Heart left ventricle (tissue), 16 donors: ENCODE results near the gene SLC40A1. TPM values are rescaled to one million over a fixed set of nuclear protein-coding genes. Genes with fewer than 3 reads are reported as not detected.

Experiments
- ATAC-seq, 4 donors: fragments of 200-7000 bp; cut with Tn5 transposase; one replicate each; pipeline ENCODE4 v1.9.1; 2020 to 2022; ENCODE audit warnings: moderate library complexity in 4 of 4, mild to moderate bottlenecking in 3 of 4, moderate number of reproducible peaks in 1 of 4
- DNase-seq, 5 donors: peaks; one replicate each; pipeline ENCODE4 v3.0.0-alpha.2; 2020
- H3K27ac ChIP-seq, 12 donors: fragments of 200-600 bp; sonication (generic) in 4 of 12; one replicate each; pipeline versions ENCODE4 v1.5.0 to v1.8.0; 2016 to 2022; ENCODE audit warnings: mild to moderate bottlenecking in 2 of 12
- H3K27me3 ChIP-seq, 9 donors: fragments of 200-600 bp; sonication (generic) in 2 of 9; one replicate each; pipeline versions ENCODE4 v1.5.1 to v1.8.0; 2016 to 2022; ENCODE audit warnings: mild to moderate bottlenecking in 3 of 9
- H3K36me3 ChIP-seq, 9 donors: fragments of 200-600 bp; sonication (generic) in 2 of 9; one replicate each; pipeline versions ENCODE4 v1.5.0 to v1.8.0; 2018 to 2022; ENCODE audit warnings: mild to moderate bottlenecking in 2 of 9
- H3K4me1 ChIP-seq, 12 donors: fragments of 200-600 bp; sonication (generic) in 4 of 12; one replicate each; pipeline versions ENCODE4 v1.5.0 to v1.8.0; 2016 to 2022; ENCODE audit warnings: mild to moderate bottlenecking in 3 of 12
- H3K4me3 ChIP-seq, 12 donors: fragments of 200-600 bp; sonication (generic) in 4 of 12; one replicate each; pipeline versions ENCODE4 v1.5.0 to v1.8.0; 2017 to 2022; ENCODE audit warnings: mild to moderate bottlenecking in 9 of 12, moderate library complexity in 4 of 12
- H3K9me3 ChIP-seq, 12 donors: fragments of 200-600 bp; sonication (generic) in 4 of 12; one replicate each; pipeline versions ENCODE4 v1.5.0 to v1.8.0; 2016 to 2022; ENCODE audit warnings: mild to moderate bottlenecking in 1 of 12
- POLR2A ChIP-seq, 2 donors: fragments of 450-650 bp; IDR thresholded peaks; one replicate each; pipeline ENCODE4 v1.6.1; 2017; ENCODE audit warnings: antibody characterized with exemption in 2 of 2, mild to moderate bottlenecking in 2 of 2, moderate library complexity in 2 of 2
- WGBS, 4 donors: extraction: QIAGEN DNeasy Blood & Tissue Kit in 2 of 4; methylation state at CpG; one replicate each; pipeline versions ENCODE4 v1.1.5 to v1.1.7; 2013 to 2018; 5-methylcytosine and 5-hydroxymethylcytosine counted together
- intact Hi-C, 10 donors: fragments of 100-400 bp; cut with DNase I; formaldehyde crosslinking; loops; one replicate each; pipeline versions ENCODE4 v1.11.1 to v1.14.2; 2022
- polyA plus RNA-seq, 2 donors: library from polyadenylated mRNA; stranded (reverse); fragments of 200-250 nt; gene quantifications; one replicate each; pipeline ENCODE4 v1.2.3, GENCODE V29; 2013
- total RNA-seq, 9 donors: library from RNA; depleted of rRNA in 2 of 9; stranded (reverse); fragments of >200 nt in 2 of 9; fragmentation: NEBNext Ultra II Directional in 3 of 9; extraction: Animal tissue kit (Norgen Biotek cat#: 25700) in 3 of 9; gene quantifications; one replicate each; pipeline versions ENCODE4 v1.1.0 to v1.2.4, GENCODE V29; 2016 to 2023
- TF ChIP-seq, protein P1 (sequence below), 12 donors: fragments of 200-600 bp; sonication (generic) in 4 of 12; IDR thresholded peaks; one replicate each; pipeline versions ENCODE4 v1.5.0 to v1.8.0; 2018 to 2022; ENCODE audit warnings: antibody characterized with exemption in 12 of 12, mild to moderate bottlenecking in 5 of 12
- donor health status: ischemic (EF 13 %, LVEDD 7.1; RV severe dilation, severe dysfunction).
- donor health status: healthy with polysubstance abuse.
- donor health status: DM: no; HTN: yes; CAD: no.
- donor health status: DM: no; HTN: no; CAD: no.
- donor health status: ischemic (EF 25% LVEDD 6.9; RV normal size, moderate dysfunction).
- donor health status: ischemic (EF 25% LVEDD 5.7; RV mildly dilated, moderate dysfunction).
- donor health status: healthy.
- donor health status: DM: yes; HTN: yes; CAD: no.
- donor health status: ischemic (EF 35%, LVEDD 5.7; RV mildly dilated, moderate dysfunction).
- donor health status: nonischemic (EF 11% LVEDD 7.7; RV severe dilation, severe dysfunction).
- donor health status: DM: yes; HTN: yes; CAD: no.
- donor health status: PGD.
- donor health status: ischemic (EF 29% LVEDD 5.4; RV normal size, mild dysfunction).
- donor health status: nonischemic (EF 23%, LVEDD 6.1; RV moderate dilation, normal function).

The SLC40A1 gene
- total and polyA plus RNA-seq, 11 donors: 10.2 to 109 (median 40.5) TPM

DNA sequence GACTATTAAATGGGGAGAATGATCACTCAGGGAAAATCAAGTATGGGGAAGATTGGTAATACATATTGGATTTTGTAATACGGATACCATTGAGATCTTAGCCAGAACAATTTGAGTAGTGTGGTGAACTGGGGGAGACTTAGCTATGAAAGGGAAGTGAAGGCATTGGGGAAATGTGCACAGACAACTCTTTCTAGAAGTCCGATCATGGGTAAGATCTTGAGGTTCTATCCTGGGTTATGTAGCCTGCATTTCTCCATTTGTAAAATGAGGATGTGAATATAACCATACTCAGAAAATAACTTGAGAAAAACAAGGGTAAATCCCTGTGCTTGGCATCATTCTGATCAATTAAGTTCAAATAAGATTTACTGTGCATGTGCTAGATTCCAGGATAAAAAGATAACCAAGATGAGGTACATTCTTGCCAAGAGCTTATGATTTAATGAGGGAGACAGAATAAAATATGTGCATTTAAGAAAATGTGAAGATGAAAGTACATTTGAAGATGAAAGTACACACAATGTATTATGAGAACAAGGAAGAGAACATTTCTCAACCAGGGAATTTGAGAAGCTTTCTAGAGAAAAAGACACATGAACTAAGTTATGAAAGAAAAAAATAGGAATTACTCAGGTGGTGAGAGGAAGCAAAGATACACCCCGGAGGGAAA, 49.5 kb downstream of the SLC40A1 start:
- DNase-seq (no peak), ATAC-seq (peak in 1 of 4 donors; percentile 29)
- H3K4me3 ChIP-seq: no peak overlapping the region
- no peaks in the 10 kb centered on the region for H3K27me3 ChIP-seq
- H3K27ac ChIP-seq: peak overlapping the region in 1 of 12 donors; percentile 38
- H3K36me3 ChIP-seq: no peaks in the 10 kb centered on the region
- H3K9me3 ChIP-seq: no peaks in the 10 kb centered on the region
- no peak for TF ChIP-seq POLR2A (IDR thresholded peaks at IDR 0.05)
- TF ChIP-seq, protein P1, sequence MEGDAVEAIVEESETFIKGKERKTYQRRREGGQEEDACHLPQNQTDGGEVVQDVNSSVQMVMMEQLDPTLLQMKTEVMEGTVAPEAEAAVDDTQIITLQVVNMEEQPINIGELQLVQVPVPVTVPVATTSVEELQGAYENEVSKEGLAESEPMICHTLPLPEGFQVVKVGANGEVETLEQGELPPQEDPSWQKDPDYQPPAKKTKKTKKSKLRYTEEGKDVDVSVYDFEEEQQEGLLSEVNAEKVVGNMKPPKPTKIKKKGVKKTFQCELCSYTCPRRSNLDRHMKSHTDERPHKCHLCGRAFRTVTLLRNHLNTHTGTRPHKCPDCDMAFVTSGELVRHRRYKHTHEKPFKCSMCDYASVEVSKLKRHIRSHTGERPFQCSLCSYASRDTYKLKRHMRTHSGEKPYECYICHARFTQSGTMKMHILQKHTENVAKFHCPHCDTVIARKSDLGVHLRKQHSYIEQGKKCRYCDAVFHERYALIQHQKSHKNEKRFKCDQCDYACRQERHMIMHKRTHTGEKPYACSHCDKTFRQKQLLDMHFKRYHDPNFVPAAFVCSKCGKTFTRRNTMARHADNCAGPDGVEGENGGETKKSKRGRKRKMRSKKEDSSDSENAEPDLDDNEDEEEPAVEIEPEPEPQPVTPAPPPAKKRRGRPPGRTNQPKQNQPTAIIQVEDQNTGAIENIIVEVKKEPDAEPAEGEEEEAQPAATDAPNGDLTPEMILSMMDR (IDR thresholded peaks at IDR 0.05): no peak
- intact Hi-C loops: no loop called here
- 92 to 96% (median 94%) methylated on average over 3 of the region's 3 CpGs for WGBS, 4 donors
- H3K4me1 ChIP-seq: peaks cover 0 to 53% (median 21%) of the 10 kb centered on the region in 12 donors

- DNase-seq: no peak
- no peak for ATAC-seq
- no peaks in the 10 kb centered on the region for H3K27me3 ChIP-seq
- no peaks in the 10 kb centered on the region for H3K36me3 ChIP-seq
- peaks cover 0 to 33% (median 13%) of the 10 kb centered on the region in 12 donors for H3K4me1 ChIP-seq
- 87 to 92% (median 89%) methylated on average over 3 of the region's 3 CpGs for WGBS, 4 donors
- TF ChIP-seq, protein P1 (IDR thresholded peaks at IDR 0.05): no peak
- TF ChIP-seq POLR2A (IDR thresholded peaks at IDR 0.05): no peak
- H3K27ac ChIP-seq: no peak overlapping the region
- no peaks in the 10 kb centered on the region for H3K9me3 ChIP-seq
- no peak overlapping the region for H3K4me3 ChIP-seq
- intact Hi-C loops: no loop called here
Measured at GRCh38 chr2:189528617-189529016, 52.0 kb downstream of the SLC40A1 start.

DNA sequence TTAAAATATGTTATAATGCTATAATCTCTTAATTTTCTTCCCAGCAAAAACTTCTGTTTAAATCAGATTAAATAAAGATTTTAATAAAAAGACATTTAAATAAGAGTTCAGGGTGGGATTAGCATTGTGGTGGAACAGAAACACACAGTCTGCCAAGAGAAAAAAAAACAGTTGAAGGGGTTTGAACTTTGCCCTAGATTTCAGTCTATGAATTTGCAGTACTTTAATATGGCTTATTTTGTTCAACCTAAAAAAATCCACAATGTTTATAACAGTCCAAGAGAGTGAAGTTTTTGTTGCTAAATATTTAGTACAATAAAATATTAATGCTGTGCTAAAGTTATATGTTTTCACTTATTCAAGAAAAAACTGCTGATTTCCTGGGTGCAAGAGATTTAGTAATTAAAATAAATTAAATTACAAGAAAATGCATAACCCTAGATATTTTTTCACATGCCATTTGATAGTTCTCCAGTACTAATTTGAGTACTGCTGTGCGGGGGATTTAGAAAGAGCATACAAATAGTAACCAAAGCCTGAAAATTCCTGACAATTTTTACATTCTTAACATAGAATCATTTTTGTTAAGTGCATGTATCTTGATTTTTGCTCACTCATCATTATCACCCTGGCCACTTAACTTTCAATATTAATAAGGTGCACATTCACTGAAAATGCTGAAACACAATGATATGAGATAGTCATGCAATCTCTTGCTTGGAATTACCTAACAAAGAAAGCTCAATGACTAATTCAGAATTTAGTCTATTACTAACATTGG, 52.6 kb downstream of the SLC40A1 start:
- Histone ChIP-seq H3K36me3 (no peaks in the 10 kb centered on the region), H3K4me3 (no peak overlapping the region), H3K9me3 (no peaks in the 10 kb centered on the region), H3K4me1 (peaks cover 0 to 30% (median 13%) of the 10 kb centered on the region in 12 donors), H3K27ac (no peak overlapping the region), H3K27me3 (no peaks in the 10 kb centered on the region)
- WGBS, 4 donors: 90 to 93% (median 92%) methylated on average over 1 of the region's 1 CpG
- intact Hi-C loops: no loop called here
- no peak for DNase-seq
- no peak for ATAC-seq
- TF ChIP-seq, protein P1 (IDR thresholded peaks at IDR 0.05): no peak
- TF ChIP-seq POLR2A (IDR thresholded peaks at IDR 0.05): no peak

- TF ChIP-seq POLR2A (IDR thresholded peaks at IDR 0.05): no peak
- TF ChIP-seq, protein P1 (IDR thresholded peaks at IDR 0.05): no peak
- no peaks in the 10 kb centered on the region for H3K27me3 ChIP-seq
- 69 to 80% (median 75%) methylated on average over 13 of the region's 13 CpGs for WGBS, 4 donors
- peak in 1 of 4 donors; percentile 29 for ATAC-seq
- intact Hi-C loops: no loop called here
- no peaks in the 10 kb centered on the region for H3K9me3 ChIP-seq
- H3K4me1 ChIP-seq: peaks cover 0 to 35% (median 16%) of the 10 kb centered on the region in 12 donors
- no peaks in the 10 kb centered on the region for H3K36me3 ChIP-seq
- H3K27ac ChIP-seq: peak overlapping the region in 6 of 12 donors; percentile 2 to 47 (median 30)
- H3K4me3 ChIP-seq: peak overlapping the region in 2 of 12 donors; percentile 10 to 15
- DNase-seq: no peak
Measured at GRCh38 chr2:189527041-189527750, 53.4 kb downstream of the SLC40A1 start.
